KMS-11 (cell line): ENCODE measurements around the gene CGB8.
"Not testable (repeated sequence)": the region's sequence is repeated elsewhere in the genome, so short reads cannot be mapped to it uniquely, and the experiment has no call there.

ENCODE experiments used
- H2AFZ ChIP-seq: fragments of 200-600 bp; sonication (generic); 2 replicates; pipeline ENCODE4 v1.6.1; 2016; ENCODE audit warnings: antibody characterized with exemption, mixed run types, low read depth
- H3K27ac ChIP-seq: fragments of 200-600 bp; sonication (generic); 2 replicates; pipeline ENCODE4 v1.6.1; 2016; ENCODE audit warnings: mild to moderate bottlenecking, mixed run types
- H3K27me3 ChIP-seq: fragments of 200-600 bp; sonication (generic); 2 replicates; pipeline ENCODE4 v1.6.1; 2017; ENCODE audit warnings: mild to moderate bottlenecking, low read depth, mixed run types, moderate library complexity; ENCODE audit not compliant: insufficient read depth
- H3K36me3 ChIP-seq: fragments of 200-600 bp; sonication (generic); 2 replicates; pipeline ENCODE4 v1.6.1; 2017; ENCODE audit warnings: mild to moderate bottlenecking, mixed run types; ENCODE audit not compliant: insufficient read depth
- H3K4me1 ChIP-seq: fragments of 200-600 bp; sonication (generic); 2 replicates; pipeline ENCODE4 v1.6.1; 2016; ENCODE audit warnings: mild to moderate bottlenecking, low read depth, mixed run types; ENCODE audit not compliant: poor library complexity, severe bottlenecking
- H3K4me2 ChIP-seq: fragments of 200-600 bp; sonication (generic); 2 replicates; pipeline ENCODE4 v1.7.0; 2016; ENCODE audit warnings: mild to moderate bottlenecking, mixed run types
- H3K4me3 ChIP-seq: fragments of 200-600 bp; sonication (generic); IDR thresholded peaks from 2 replicates; pipeline ENCODE4 v1.6.1; 2017; ENCODE audit warnings: low read depth, low read length, mixed read lengths; ENCODE audit not compliant: insufficient read depth
- H3K79me2 ChIP-seq: fragments of 200-600 bp; sonication (generic); 2 replicates; pipeline ENCODE4 v1.6.1; 2016; ENCODE audit warnings: low read depth, mixed run types; ENCODE audit not compliant: insufficient read depth
- H3K9ac ChIP-seq: fragments of 200-600 bp; sonication (generic); 2 replicates; pipeline ENCODE4 v1.6.1; 2016; ENCODE audit warnings: mild to moderate bottlenecking, mixed run types
- H4K20me1 ChIP-seq: fragments of 200-600 bp; sonication (generic); 2 replicates; pipeline ENCODE4 v1.6.1; 2016; ENCODE audit warnings: mild to moderate bottlenecking, mixed run types; ENCODE audit not compliant: insufficient read depth
- CTCF ChIP-seq: fragments of 200-600 bp; sonication (generic); conservative IDR thresholded peaks from 2 replicates; pipeline ENCODE4 v1.6.1; 2017; ENCODE audit warnings: low read depth, mild to moderate bottlenecking, antibody characterized with exemption, low read length, moderate library complexity, mixed read lengths

The CGB8 gene

GRCh38 chr19:49084206-49085019 lies 35.5 kb upstream of the CGB8 start:
- H4K20me1 ChIP-seq, result peaks cover 24% of the 10 kb centered on the region
- peak overlapping the region; percentile 83 for H3K4me2 ChIP-seq
- peak overlapping the region; percentile 80 for H2AFZ ChIP-seq
- H3K79me2 ChIP-seq, result peaks cover 42% of the 10 kb centered on the region
- no peak overlapping the region for H3K27ac ChIP-seq
- H3K4me1 ChIP-seq, result peaks cover 23% of the 10 kb centered on the region
- no peak overlapping the region for H3K4me3 ChIP-seq
- peak overlapping the region; percentile 81; the same call in 1 of the 2 replicates for H3K9ac ChIP-seq
- no peaks in the 10 kb centered on the region for H3K27me3 ChIP-seq
- no peak for TF ChIP-seq CTCF
- peaks cover 11% of the 10 kb centered on the region; the same call in 1 of the 2 replicates for H3K36me3 ChIP-seq

GRCh38 chr19:49081273-49081672 lies 32.4 kb upstream of the CGB8 start:
- Histone ChIP-seq H4K20me1 (0 out of 2 replicates have a peak, but pooled peaks cover under 1% of the 10 kb centered on the region), H3K4me1 (peaks cover 8% of the 10 kb centered on the region), H3K4me2 (no peak overlapping the region), H3K36me3 (no peaks in the 10 kb centered on the region), H3K27ac (no peak overlapping the region), H3K79me2 (peaks cover 10% of the 10 kb centered on the region), H2AFZ (no peak overlapping the region), H3K27me3 (no peaks in the 10 kb centered on the region), H3K4me3 (no peak overlapping the region), H3K9ac (no peak overlapping the region)
- no peak for TF ChIP-seq CTCF

GRCh38 chr19:49080392-49080791 lies 31.5 kb upstream of the CGB8 start:
- Histone ChIP-seq H3K79me2 (peaks cover 2% of the 10 kb centered on the region; the same call in 1 of the 2 replicates), H3K4me2 (no peak overlapping the region), H3K27ac (no peak overlapping the region), H3K9ac (no peak overlapping the region), H3K4me1 (peaks cover 7% of the 10 kb centered on the region), H3K27me3 (no peaks in the 10 kb centered on the region), H4K20me1 (no peaks in the 10 kb centered on the region), H2AFZ (no peak overlapping the region), H3K4me3 (no peak overlapping the region), H3K36me3 (no peaks in the 10 kb centered on the region)
- TF ChIP-seq CTCF, result no peak

GRCh38 chr19:49074869-49075268 lies 26.0 kb upstream of the CGB8 start:
- not testable (repeated sequence) for H3K36me3 ChIP-seq, H3K79me2 ChIP-seq, H3K4me2 ChIP-seq, H4K20me1 ChIP-seq, H3K4me3 ChIP-seq, H3K27ac ChIP-seq, H2AFZ ChIP-seq, H3K4me1 ChIP-seq, H3K9ac ChIP-seq
- peaks cover 31% of the 10 kb centered on the region for H3K27me3 ChIP-seq
- peak; percentile 42 for TF ChIP-seq CTCF
